Measurements from ENCODE around the gene OR10D3.

- TF ChIP-seq GATA3 (IDR thresholded peaks at IDR 0.05; ENCODE audit: low read depth, low read length), result no peak
- TF ChIP-seq GATA2 (IDR thresholded peaks at IDR 0.05; ENCODE audit: low read depth, low read length), result no peak
Observed at GRCh38 chr11:124210421-124210820, 27.3 kb downstream of the OR10D3 start.

All from SH-SY5Y (cell line).